GM19463 (cell line): ENCODE results near the gene PGPEP1.
A peak's percentile ranks its signal among the peaks of the same experiment; 100 is the strongest.
"Not testable (repeated sequence)": the region's sequence is repeated elsewhere in the genome, so short reads cannot be mapped to it uniquely, and the experiment has no call there.

ENCODE experiments used
- ATAC-seq: cut with Tn5 transposase; IDR thresholded peaks from one replicate; pipeline ENCODE4 v1.9.1; 2021; ENCODE audit warnings: mild to moderate bottlenecking, moderate library complexity; ENCODE audit not compliant: unreplicated experiment

Gene PGPEP1

GRCh38 chr19:18330868-18331267 lies 9.5 kb upstream of the PGPEP1 start:
- no peak for ATAC-seq

DNA sequence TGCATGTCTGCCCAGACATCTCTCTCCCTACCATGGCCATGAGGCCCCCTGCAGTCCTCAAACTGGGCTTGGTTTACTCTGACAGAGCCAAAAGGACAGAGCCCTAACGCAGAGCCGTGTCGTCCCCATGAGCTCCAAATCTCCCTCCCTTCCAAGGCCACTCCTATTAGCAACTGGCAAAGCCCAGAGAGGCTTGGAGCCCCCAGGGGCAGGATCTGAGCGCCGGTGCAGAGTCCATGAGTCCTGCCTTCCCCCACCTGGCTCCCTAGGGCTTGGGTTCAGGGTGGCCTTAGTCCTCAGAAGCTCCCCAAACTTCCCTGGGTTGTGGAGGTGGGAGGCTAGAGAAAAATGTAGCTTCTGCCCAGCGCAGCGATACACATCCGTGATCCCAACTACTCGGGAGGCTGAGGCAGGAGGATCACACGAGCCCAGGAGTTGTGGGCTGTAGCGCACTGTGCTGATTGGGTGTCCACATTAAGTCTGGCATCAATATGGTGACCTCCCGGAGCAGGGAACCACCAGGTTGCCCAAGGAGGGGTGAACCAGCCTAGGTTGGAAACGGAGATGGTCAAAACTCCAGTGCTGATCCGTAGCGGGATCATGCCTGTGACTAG lies 7.4 kb upstream of the PGPEP1 start:
- ATAC-seq, result no peak

DNA sequence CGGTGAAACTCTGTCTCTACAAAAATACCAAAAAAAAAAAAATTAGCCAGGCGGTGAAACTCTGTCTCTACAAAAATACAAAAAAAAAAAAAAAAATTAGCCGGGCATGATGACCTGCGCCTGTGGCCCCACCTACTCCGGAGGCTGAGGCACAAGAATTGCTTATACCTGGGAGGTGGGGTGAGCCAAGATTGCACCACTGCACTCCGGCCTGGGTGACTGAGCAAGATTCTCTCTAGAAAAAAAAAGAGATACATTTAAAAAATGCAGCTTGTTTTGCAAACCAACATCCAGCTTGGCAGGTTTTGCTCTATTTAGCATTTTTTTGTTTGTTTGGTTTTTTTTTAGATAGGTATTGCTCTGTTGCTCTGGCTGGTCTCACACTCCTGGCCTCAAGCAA lies 6.7 kb upstream of the PGPEP1 start:
- no peak for ATAC-seq

DNA sequence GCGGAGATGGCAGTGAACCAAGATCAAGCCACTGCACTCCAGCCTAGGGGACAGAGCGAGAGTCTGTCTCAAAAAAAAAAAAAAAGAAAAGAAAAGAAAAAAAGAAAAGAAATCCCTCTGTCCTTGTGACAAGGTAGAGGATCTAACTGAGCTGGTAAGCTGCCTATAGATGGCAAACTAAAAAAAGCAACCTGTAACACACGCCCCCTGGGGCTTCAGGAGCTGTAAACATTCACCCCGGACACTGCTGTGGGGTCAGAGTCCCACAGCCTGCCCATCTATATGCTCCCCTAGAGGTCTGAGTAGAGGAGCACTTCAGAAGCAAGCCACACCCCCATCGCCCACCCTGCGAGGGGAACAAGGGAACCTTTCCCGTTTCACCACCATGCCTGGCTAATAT lies 4.3 kb upstream of the PGPEP1 start:
- ATAC-seq, result no peak

- ATAC-seq, result no peak
Observed at GRCh38 chr19:18338541-18338940, 1.9 kb upstream of the PGPEP1 start.

DNA sequence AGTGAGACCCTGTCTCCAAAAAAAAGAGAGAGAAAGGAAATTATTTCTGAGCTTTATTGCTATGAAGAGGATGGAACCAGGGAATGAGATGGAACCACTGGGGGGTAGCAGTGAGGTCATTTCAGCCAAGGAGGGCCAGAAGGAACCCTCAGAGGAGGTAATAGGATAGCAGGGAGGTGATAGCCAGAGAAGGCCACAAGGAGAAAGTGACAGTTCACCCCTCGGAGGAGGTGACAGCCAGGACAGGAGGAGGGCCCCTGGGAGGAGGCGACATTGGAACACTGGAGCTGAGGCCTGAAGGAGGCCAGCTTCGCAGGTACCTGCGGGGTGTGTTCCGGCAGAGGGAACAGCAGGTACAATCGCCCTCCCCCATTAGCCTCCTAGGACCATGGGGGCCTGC lies 675 bp upstream of the PGPEP1 start:
- no peak for ATAC-seq

GRCh38 chr19:18340990-18341868 lies 831 bp downstream of the PGPEP1 start:
- peak; percentile 61 for ATAC-seq

DNA sequence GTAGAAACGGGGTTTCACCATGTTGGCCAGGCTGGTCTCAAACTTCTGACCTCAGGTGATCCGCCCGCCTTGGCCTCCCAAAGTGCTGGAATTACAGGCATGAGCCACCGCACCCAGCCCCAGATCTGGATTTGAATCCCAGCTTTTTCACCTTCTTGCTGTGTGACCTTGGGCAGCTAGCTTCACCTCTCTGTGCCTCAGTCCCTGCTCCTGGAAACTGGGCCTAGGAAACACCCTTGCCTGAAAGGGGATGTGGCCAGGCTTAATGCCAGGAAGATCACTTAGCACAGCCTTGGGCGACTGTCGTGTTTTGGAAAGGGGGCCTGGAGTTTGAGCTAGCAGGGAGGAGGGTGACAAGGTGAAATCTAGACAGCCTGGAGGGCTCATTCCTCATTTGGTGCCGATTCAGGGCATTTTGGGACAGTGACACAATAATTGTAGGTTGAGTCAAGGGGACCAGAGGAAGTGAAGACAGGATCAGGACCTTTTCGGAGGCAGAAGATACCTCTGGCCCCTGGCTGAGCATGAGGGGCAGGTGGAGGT lies 1.8 kb downstream of the PGPEP1 start:
- ATAC-seq, result no peak

GRCh38 chr19:18344582-18344950 lies 4.2 kb downstream of the PGPEP1 start:
- no peak for ATAC-seq

- ATAC-seq, result no peak
Observed at GRCh38 chr19:18345296-18345695, 4.9 kb downstream of the PGPEP1 start.

DNA sequence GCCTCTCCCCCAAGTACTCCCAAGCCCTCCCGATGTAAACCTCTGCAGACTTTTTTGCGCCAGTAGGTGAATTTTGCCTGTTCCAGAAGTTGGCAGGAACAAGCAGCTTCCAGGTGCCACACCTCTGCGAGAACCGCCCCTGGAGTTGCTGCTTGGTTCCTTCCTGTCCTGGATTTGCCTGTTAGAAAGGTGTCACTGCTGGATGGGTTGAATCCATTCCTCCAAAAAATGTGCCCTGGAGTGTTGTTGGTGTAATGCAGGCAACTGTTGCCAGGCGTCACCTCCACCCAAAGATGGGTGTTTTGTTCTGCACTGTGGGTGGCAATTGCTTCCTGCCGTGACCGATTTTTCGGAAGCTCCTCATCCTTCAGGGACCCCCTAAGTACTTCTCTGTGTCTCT lies 5.7 kb downstream of the PGPEP1 start:
- ATAC-seq, result no peak

DNA sequence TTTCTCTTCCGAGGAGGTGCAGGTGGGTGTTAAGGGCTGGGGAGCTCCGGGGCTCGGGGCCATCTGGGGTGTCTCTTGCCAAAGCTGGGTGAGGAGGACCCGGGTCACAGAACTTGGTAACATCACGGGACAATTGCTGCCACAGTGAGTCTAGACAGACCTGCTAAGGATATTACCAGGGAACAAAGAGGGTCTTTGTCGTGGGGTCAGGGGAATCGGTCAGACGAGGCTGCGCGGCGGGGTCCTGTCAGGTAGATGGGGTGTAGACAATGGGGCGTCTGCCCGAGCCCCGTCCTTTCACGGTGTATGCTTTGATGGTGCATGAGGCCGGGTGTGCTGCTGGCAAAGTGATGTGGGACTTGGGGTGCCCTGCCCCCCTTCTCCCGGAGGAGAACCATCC lies 7.8 kb downstream of the PGPEP1 start:
- ATAC-seq, result no peak

GRCh38 chr19:18348818-18349339 lies 8.5 kb downstream of the PGPEP1 start:
- ATAC-seq, result not testable (repeated sequence)

GRCh38 chr19:18349524-18350128 lies 9.2 kb downstream of the PGPEP1 start:
- ATAC-seq, result no peak

DNA sequence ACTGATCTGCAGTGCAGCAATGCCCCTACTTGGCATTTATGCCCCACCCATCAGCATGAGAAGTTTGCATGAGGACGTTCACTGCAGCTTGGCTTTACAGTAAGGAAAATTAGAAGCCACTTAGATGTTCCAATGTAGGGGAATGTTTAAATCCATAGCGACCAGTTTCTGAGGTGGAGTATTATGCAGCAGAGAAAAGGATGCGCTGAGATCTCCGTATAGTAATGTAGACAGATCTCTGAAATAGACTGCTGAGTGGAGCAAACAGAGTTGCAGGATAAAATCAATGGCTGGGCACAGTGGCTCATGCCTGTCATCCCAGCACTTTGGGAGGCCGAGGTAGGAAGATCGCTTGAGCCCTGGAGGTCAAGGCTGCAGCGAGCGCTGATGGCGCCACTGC lies 10.1 kb downstream of the PGPEP1 start:
- ATAC-seq, result no peak

DNA sequence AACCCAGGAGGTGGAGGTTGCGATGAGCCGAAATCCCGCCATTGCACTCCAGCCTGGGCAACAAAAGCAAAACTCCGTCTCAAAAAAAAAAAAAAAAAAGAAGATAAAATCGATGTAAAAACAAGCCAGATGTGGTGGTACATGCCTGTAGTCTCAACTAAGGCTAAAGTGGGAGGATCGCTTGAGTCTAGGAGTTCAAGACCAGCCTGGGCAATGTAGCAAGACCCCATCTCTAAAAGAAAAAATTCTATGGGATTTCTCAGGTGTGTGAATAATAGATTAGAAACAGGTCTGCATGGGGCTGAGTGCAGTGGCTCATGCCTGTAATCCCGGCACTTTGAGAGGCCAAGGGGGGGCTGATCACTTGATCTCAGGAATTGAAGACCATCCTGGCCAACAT lies 11.1 kb downstream of the PGPEP1 start:
- ATAC-seq, result no peak

GRCh38 chr19:18353378-18354005 lies 13.1 kb downstream of the PGPEP1 start:
- no peak for ATAC-seq

DNA sequence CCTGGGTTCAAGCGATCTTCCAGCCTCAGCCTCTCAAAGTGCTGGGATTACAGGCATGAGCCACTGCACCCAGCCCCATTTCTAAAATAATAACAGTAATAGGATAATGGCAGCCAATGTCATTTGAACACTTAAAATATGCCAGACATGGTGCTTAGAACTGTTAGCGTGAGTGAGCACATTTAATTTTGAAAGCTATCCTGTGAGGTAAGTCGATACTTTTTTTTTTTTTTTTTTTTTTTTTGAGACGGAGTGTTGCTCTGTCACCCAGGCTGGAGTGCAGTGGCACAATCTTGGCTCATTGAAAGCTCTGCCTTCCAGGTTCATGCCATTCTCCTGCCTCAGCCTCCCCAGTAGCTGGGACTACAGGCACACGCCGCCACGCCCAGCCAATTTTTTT lies 14.3 kb downstream of the PGPEP1 start:
- ATAC-seq, result not testable (repeated sequence)

DNA sequence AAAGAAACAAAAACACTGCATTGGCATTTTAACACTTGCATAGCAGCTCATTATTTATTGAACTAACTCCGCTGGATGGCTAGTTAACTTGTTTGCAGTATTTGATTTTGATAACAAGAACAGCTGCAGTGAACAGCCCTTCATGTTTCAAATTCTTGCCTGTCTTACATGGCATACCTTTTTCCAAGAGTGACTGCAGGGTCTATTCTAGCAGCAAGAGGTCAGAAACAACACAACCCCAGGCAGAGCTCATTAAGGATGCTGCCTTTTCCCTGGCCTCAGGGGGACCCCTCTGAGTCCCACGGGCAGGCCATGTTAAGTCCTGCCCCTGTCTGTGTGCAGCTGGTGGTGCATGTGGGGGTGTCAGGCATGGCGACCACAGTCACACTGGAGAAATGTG lies 16.6 kb downstream of the PGPEP1 start:
- ATAC-seq, result no peak

DNA sequence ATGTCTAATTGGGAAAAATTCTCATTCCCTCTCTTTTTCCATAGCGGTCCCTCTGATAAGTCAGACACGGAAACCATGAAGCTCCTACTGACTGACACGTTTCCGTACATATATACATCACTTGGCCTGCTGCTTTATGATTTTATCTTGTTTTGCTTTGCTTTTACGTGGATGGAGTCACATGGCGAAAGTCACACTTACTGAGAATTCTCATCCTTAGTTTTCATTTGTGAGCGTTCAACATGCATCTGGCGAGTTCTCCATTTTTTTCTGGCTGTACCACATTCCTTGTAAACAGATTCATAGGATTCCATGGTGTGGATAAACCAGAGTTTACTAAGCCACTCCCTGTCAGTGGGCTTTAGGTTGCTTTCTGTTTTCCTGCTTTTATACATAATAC lies 21.2 kb downstream of the PGPEP1 start:
- ATAC-seq, result no peak

- ATAC-seq, result no peak
Observed at GRCh38 chr19:18362934-18363542, 22.6 kb downstream of the PGPEP1 start.
